ENCODE results near the gene SPO11.

Gene SPO11

GRCh38 chr20:57310821-57311514 lies 18.6 kb upstream of the SPO11 start:
- DNase-seq = no peak

GRCh38 chr20:57312138-57312537 lies 17.5 kb upstream of the SPO11 start:
- no peak for DNase-seq

GRCh38 chr20:57313230-57313629 lies 16.4 kb upstream of the SPO11 start:
- DNase-seq = no peak

GRCh38 chr20:57313951-57314350 lies 15.7 kb upstream of the SPO11 start:
- no peak for DNase-seq

- DNase-seq = no peak
These were observed 14.3 kb upstream of the SPO11 start for GRCh38 chr20:57315083-57315975.

- no peak for DNase-seq
These were observed 13.6 kb upstream of the SPO11 start for GRCh38 chr20:57315976-57316480.

GRCh38 chr20:57316795-57317201 lies 12.8 kb upstream of the SPO11 start:
- no peak for DNase-seq

GRCh38 chr20:57317316-57317788 lies 12.3 kb upstream of the SPO11 start:
- no peak for DNase-seq

- no peak for DNase-seq
These were observed 11.7 kb upstream of the SPO11 start for GRCh38 chr20:57317789-57318371.

- DNase-seq = no peak
These were observed 10.0 kb upstream of the SPO11 start for GRCh38 chr20:57319584-57319983.

GRCh38 chr20:57320358-57320757 lies 9.2 kb upstream of the SPO11 start:
- DNase-seq = no peak

- DNase-seq = no peak
These were observed 8.5 kb upstream of the SPO11 start for GRCh38 chr20:57321142-57321541.

- no peak for DNase-seq
These were observed 7.1 kb upstream of the SPO11 start for GRCh38 chr20:57322476-57322875.

GRCh38 chr20:57323034-57323433 lies 6.6 kb upstream of the SPO11 start:
- DNase-seq = no peak

- no peak for DNase-seq
These were observed 3.8 kb upstream of the SPO11 start for GRCh38 chr20:57325632-57326356.

GRCh38 chr20:57326667-57327455 lies 2.7 kb upstream of the SPO11 start:
- DNase-seq = no peak

- DNase-seq = no peak
These were observed 1.8 kb upstream of the SPO11 start for GRCh38 chr20:57327820-57328219.

- DNase-seq = no peak
These were observed 1.4 kb downstream of the SPO11 start for GRCh38 chr20:57330998-57331397.

GRCh38 chr20:57332105-57333089 lies 2.8 kb downstream of the SPO11 start:
- DNase-seq = no peak

GRCh38 chr20:57335392-57335791 lies 5.8 kb downstream of the SPO11 start:
- DNase-seq = no peak

- no peak for DNase-seq
These were observed 12.1 kb downstream of the SPO11 start for GRCh38 chr20:57341663-57342062.
